H9 (cell line): ENCODE results near the gene ARHGEF17. TPM values are rescaled to one million over a fixed set of nuclear protein-coding genes. Genes with fewer than 3 reads are reported as not detected.

ENCODE experiments used
- DNase-seq: peaks from one replicate; pipeline ENCODE4 v3.0.0-alpha.2; 2017
- H2AFZ ChIP-seq: one replicate; pipeline ENCODE4 v1.6.1; 2013; ENCODE audit warnings: mild to moderate bottlenecking, low read length, control low read depth, moderate library complexity
- H2AK5ac ChIP-seq: 2 replicates; pipeline ENCODE4 v1.6.1; 2013; ENCODE audit warnings: low read length, control low read depth, mixed read lengths; ENCODE audit not compliant: insufficient read length
- H2BK120ac ChIP-seq: one replicate; pipeline ENCODE4 v1.6.1; 2013; ENCODE audit warnings: low read depth, mild to moderate bottlenecking, low read length, control low read depth, inconsistent platforms; ENCODE audit not compliant: poor library complexity, severe bottlenecking
- H2BK12ac ChIP-seq: 2 replicates; pipeline ENCODE4 v1.6.1; 2013; ENCODE audit warnings: low read length, control low read depth, mixed read lengths, low read depth; ENCODE audit not compliant: insufficient read length
- H2BK15ac ChIP-seq: 2 replicates; pipeline ENCODE4 v1.6.1; 2013; ENCODE audit warnings: low read depth, low read length, control low read depth
- H2BK20ac ChIP-seq: one replicate; pipeline ENCODE4 v1.6.1; 2013; ENCODE audit warnings: low read depth, mild to moderate bottlenecking, low read length, control low read depth, inconsistent platforms; ENCODE audit not compliant: poor library complexity, severe bottlenecking
- H2BK5ac ChIP-seq: 2 replicates; pipeline ENCODE4 v1.6.1; 2013; ENCODE audit warnings: low read length, control low read depth, mixed read lengths; ENCODE audit not compliant: insufficient read length
- H3K14ac ChIP-seq: 2 replicates; pipeline ENCODE4 v1.6.1; 2013; ENCODE audit warnings: low read length, control low read depth; ENCODE audit not compliant: insufficient read depth
- H3K18ac ChIP-seq: 2 replicates; pipeline ENCODE4 v1.6.1; 2013; ENCODE audit warnings: low read depth, mild to moderate bottlenecking, mixed read lengths, low read length, control low read depth; ENCODE audit not compliant: insufficient read length
- H3K23ac ChIP-seq: 2 replicates; pipeline ENCODE4 v1.6.1; 2013; ENCODE audit warnings: low read length, control low read depth, mixed read lengths, low read depth; ENCODE audit not compliant: insufficient read length
- H3K23me2 ChIP-seq: 2 replicates; pipeline ENCODE4 v1.6.1; 2013; ENCODE audit warnings: low read depth, mild to moderate bottlenecking, mixed read lengths, low read length, control low read depth; ENCODE audit not compliant: insufficient read length, poor library complexity, severe bottlenecking
- H3K27ac ChIP-seq: 2 replicates; pipeline ENCODE4 v1.5.1; 2013; ENCODE audit warnings: low read length, control low read depth, mixed read lengths, low read depth; ENCODE audit not compliant: insufficient read length
- H3K27me3 ChIP-seq: 2 replicates; pipeline ENCODE4 v1.6.1; 2013; ENCODE audit warnings: low read length, control low read depth, inconsistent platforms; ENCODE audit not compliant: insufficient read depth
- H3K4ac ChIP-seq: 2 replicates; pipeline ENCODE4 v1.6.1; 2013; ENCODE audit warnings: low read depth, mild to moderate bottlenecking, control low read depth, inconsistent platforms, low read length, moderate library complexity
- H3K4me1 ChIP-seq: 2 replicates; pipeline ENCODE4 v1.6.1; 2013; ENCODE audit warnings: low read length, control low read depth, inconsistent platforms; ENCODE audit not compliant: insufficient read depth
- H3K4me2 ChIP-seq: 2 replicates; pipeline ENCODE4 v1.6.1; 2013; ENCODE audit warnings: low read length, control low read depth, mixed read lengths; ENCODE audit not compliant: insufficient read length, insufficient read depth
- H3K56ac ChIP-seq: 2 replicates; pipeline ENCODE4 v1.6.1; 2013; ENCODE audit warnings: low read depth, mild to moderate bottlenecking, mixed read lengths, low read length, control low read depth; ENCODE audit not compliant: insufficient read length
- H3K79me1 ChIP-seq: 2 replicates; pipeline ENCODE4 v1.6.1; 2013; ENCODE audit warnings: low read depth, mild to moderate bottlenecking, moderate library complexity, low read length, control low read depth, inconsistent platforms; ENCODE audit not compliant: insufficient read depth, poor library complexity, severe bottlenecking
- H3K79me2 ChIP-seq: 2 replicates; pipeline ENCODE4 v1.6.1; 2013; ENCODE audit warnings: low read length, control low read depth, inconsistent platforms; ENCODE audit not compliant: insufficient read depth
- H3K9ac ChIP-seq: 2 replicates; pipeline ENCODE4 v1.6.1; 2013; ENCODE audit warnings: low read length, control low read depth, mixed read lengths; ENCODE audit not compliant: insufficient read length; ENCODE audit errors: extremely low read depth
- H3K9me3 ChIP-seq: one replicate; pipeline ENCODE4 v1.6.1; 2013; ENCODE audit warnings: low read depth, low read length, inconsistent platforms; ENCODE audit not compliant: control insufficient read depth
- H3T11ph ChIP-seq: one replicate; pipeline ENCODE4 v1.6.1; 2013; ENCODE audit warnings: mild to moderate bottlenecking, low read length, control low read depth, inconsistent platforms
- H4K20me1 ChIP-seq: one replicate; pipeline ENCODE4 v1.6.1; 2013; ENCODE audit not compliant: control insufficient read depth, insufficient read length, insufficient read depth
- H4K5ac ChIP-seq: 2 replicates; pipeline ENCODE4 v1.6.1; 2013; ENCODE audit warnings: low read depth, mild to moderate bottlenecking, mixed read lengths, low read length, control low read depth; ENCODE audit not compliant: insufficient read length
- H4K8ac ChIP-seq: replicated peaks from 2 replicates; pipeline ENCODE4 v1.6.1; 2013; ENCODE audit warnings: low read length, control low read depth, mixed read lengths, low read depth; ENCODE audit not compliant: insufficient read length
- H4K91ac ChIP-seq: 2 replicates; pipeline ENCODE4 v1.6.1; 2013; ENCODE audit warnings: low read depth, mild to moderate bottlenecking, moderate library complexity, mixed read lengths, low read length, control low read depth; ENCODE audit not compliant: insufficient read length
- H3K27ac Mint-ChIP-seq, 3 experiments: 2 replicates in 2 of 3; 3 replicates in 1 of 3; pipeline ENCODE4 v1.8.0; 2020 to 2021; ENCODE audit warnings: mixed read lengths in 3 of 3, mild to moderate bottlenecking in 1 of 3, moderate library complexity in 1 of 3
- H3K27me3 Mint-ChIP-seq: 2 replicates; pipeline ENCODE4 v1.8.0; 2021; ENCODE audit warnings: low read depth, mild to moderate bottlenecking, moderate library complexity, mixed read lengths
- H3K36me3 Mint-ChIP-seq, 3 experiments: 2 replicates in 2 of 3; 3 replicates in 1 of 3; pipeline ENCODE4 v1.8.0; 2020 to 2021; ENCODE audit warnings: low read depth in 3 of 3, mixed read lengths in 3 of 3; ENCODE audit not compliant: insufficient read depth in 1 of 3
- H3K4me1 Mint-ChIP-seq, 2 experiments: 2 replicates each; pipeline ENCODE4 v1.8.0; 2020; ENCODE audit warnings: mixed read lengths in 2 of 2
- H3K4me3 Mint-ChIP-seq, 2 experiments: 2 replicates in 1 of 2; 3 replicates in 1 of 2; pipeline ENCODE4 v1.8.0; 2020 to 2021; ENCODE audit warnings: mild to moderate bottlenecking in 2 of 2, mixed read lengths in 2 of 2, moderate library complexity in 1 of 2
- H3K9me3 Mint-ChIP-seq, 2 experiments: 2 replicates in 1 of 2; 3 replicates in 1 of 2; pipeline ENCODE4 v1.8.0; 2020; ENCODE audit warnings: mild to moderate bottlenecking in 2 of 2, mixed read lengths in 2 of 2, moderate library complexity in 1 of 2
- CTCF ChIP-seq: fragments of 200-600 bp; sonication (generic); conservative IDR thresholded peaks from 3 replicates; pipeline ENCODE4 v1.8.0; 2021; ENCODE audit warnings: antibody characterized with exemption, mild to moderate bottlenecking
- WGBS: extraction: QIAGEN DNeasy Blood & Tissue Kit; methylation state at CpG from one replicate; pipeline ENCODE4 v1.1.7; 2013; ENCODE audit warnings: missing lambda C conversion rate, low lambda C conversion rate, mixed read lengths; ENCODE audit not compliant: insufficient read length; ENCODE audit errors: extremely low coverage; 5-methylcytosine and 5-hydroxymethylcytosine counted together
- total RNA-seq: library from RNA; stranded (reverse); gene quantifications from 2 replicates; pipeline ENCODE4 v1.2.1, GENCODE V29; 2021

Gene ARHGEF17
- total RNA-seq, 1 experiment from 2014 or later: 7.4 TPM

- peaks cover 7% of the 10 kb centered on the region; the same call in 1 of the 2 replicates for H3K4me1 ChIP-seq
- no peak for TF ChIP-seq CTCF
- H3K56ac ChIP-seq: no peak overlapping the region
- Mint-ChIP-seq H3K9me3 (no peaks in the 10 kb centered on the region), H3K36me3 (peaks cover 0 to 11% (median 5%) of the 10 kb centered on the region in 3 experiments; a peak in 3 of 7 replicates), H3K4me1 (peaks cover 26 to 39% of the 10 kb centered on the region in 2 experiments), H3K4me3 (no peak overlapping the region), H3K27me3 (peaks cover 15% of the 10 kb centered on the region), H3K27ac (no peak overlapping the region)
- no peak overlapping the region; the same call in 1 of the 2 replicates for H3K14ac ChIP-seq
- no peaks in the 10 kb centered on the region for H3K9me3 ChIP-seq
- no peaks in the 10 kb centered on the region for H3K27me3 ChIP-seq
- no peak overlapping the region for H3K9ac ChIP-seq
- H3K4me2 ChIP-seq: no peak overlapping the region
- DNase-seq: no peak
- H3T11ph ChIP-seq: no peak overlapping the region
- no peak overlapping the region for H2BK15ac ChIP-seq
- H3K4ac ChIP-seq: no peak overlapping the region
- H3K27ac ChIP-seq: no peak overlapping the region
- H3K23ac ChIP-seq: no peak overlapping the region
- no peaks in the 10 kb centered on the region for H3K23me2 ChIP-seq
- no peak overlapping the region for H2BK12ac ChIP-seq
- H2BK20ac ChIP-seq: no peak overlapping the region
- no peak overlapping the region for H2AFZ ChIP-seq
- no CpG with 5 or more reads among the region's 10 CpGs for WGBS
- no peak overlapping the region for H2BK5ac ChIP-seq
- H4K91ac ChIP-seq: no peak overlapping the region
- H4K5ac ChIP-seq: no peak overlapping the region
- no peak overlapping the region for H2BK120ac ChIP-seq
- no peaks in the 10 kb centered on the region for H3K79me1 ChIP-seq
- H3K18ac ChIP-seq: no peak overlapping the region
- no peak overlapping the region for H4K8ac ChIP-seq
- H2AK5ac ChIP-seq: no peak overlapping the region
- H3K79me2 ChIP-seq: no peaks in the 10 kb centered on the region
- no peaks in the 10 kb centered on the region for H4K20me1 ChIP-seq
Measured at GRCh38 chr11:73320763-73321603, 12.9 kb downstream of the ARHGEF17 start.
